ENCODE results near the gene TMEM18. TPM values are rescaled to one million over a fixed set of nuclear protein-coding genes. Genes with fewer than 3 reads are reported as not detected.

The TMEM18 gene
- 30.8 and 34.6 TPM in 2 replicates for total RNA-seq

GRCh38 chr2:677056-677958 lies at the start of gene TMEM18:
Gene TMEM18 (minus strand): TSS chr2:677406. CDS start chr2:677345, 61 bp downstream.
- Mint-ChIP-seq H3K9me3 (no peaks in the 10 kb centered on the region), H3K27me3 (no peaks in the 10 kb centered on the region), H3K4me1 (peaks cover 60% of the 10 kb centered on the region), H3K4me3 (peak within 1 kb of the TSS; percentile 91), H3K36me3 (ENCODE audit: low read depth) (peaks cover 40% of the 10 kb centered on the region), H3K27ac (peak within 1 kb of the TSS; percentile 96)
- DNase-seq (peak; percentile 99), ATAC-seq (ENCODE audit: low read depth) (peak; percentile 71)
- intact Hi-C loops (cut with micrococcal nuclease) = loop anchor here (1.0 to 5.0 kb wide), 6 partner anchors 19 to 1935 kb away; partner anchors contain the start of genes ACP1 and SH3YL1
- TF ChIP-seq, protein P1, sequence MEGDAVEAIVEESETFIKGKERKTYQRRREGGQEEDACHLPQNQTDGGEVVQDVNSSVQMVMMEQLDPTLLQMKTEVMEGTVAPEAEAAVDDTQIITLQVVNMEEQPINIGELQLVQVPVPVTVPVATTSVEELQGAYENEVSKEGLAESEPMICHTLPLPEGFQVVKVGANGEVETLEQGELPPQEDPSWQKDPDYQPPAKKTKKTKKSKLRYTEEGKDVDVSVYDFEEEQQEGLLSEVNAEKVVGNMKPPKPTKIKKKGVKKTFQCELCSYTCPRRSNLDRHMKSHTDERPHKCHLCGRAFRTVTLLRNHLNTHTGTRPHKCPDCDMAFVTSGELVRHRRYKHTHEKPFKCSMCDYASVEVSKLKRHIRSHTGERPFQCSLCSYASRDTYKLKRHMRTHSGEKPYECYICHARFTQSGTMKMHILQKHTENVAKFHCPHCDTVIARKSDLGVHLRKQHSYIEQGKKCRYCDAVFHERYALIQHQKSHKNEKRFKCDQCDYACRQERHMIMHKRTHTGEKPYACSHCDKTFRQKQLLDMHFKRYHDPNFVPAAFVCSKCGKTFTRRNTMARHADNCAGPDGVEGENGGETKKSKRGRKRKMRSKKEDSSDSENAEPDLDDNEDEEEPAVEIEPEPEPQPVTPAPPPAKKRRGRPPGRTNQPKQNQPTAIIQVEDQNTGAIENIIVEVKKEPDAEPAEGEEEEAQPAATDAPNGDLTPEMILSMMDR (IDR thresholded peaks at IDR 0.05) = no peak
- CTCF ChIA-PET = interaction anchor here (1.2 kb wide), 1 partner anchor 875 kb away, joined by 4 read pairs; no protein-coding TSS in a partner anchor
- POLR2A ChIA-PET = interaction anchor here (0.7 to 2.6 kb wide), 5 partner anchors 13 to 147 kb away, joined by 3 to 11 read pairs (median 6); no protein-coding TSS in a partner anchor

DNA sequence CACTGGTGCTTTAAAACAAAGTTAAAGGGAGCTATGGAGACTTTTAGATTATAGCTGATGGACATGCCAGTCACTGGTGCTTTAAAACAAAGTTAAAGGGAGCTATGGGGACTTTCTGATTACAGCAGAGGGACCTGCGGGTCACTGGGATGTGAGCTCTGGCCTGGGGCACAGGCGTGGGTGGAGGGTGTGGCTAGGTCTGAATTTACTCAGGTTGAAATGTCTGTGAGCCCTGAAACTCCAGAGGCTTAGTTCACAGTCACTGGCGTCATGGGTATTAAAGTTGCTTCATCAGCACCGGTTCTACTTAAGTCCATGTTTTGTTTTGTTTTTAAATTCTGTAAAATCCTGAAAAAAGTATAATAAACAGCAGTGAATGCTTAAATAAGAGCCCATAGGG lies 49.0 kb upstream of the TMEM18 start:
- Mint-ChIP-seq H3K4me3 (no peak overlapping the region), H3K27ac (no peak overlapping the region), H3K9me3 (no peaks in the 10 kb centered on the region), H3K4me1 (peaks cover 12% of the 10 kb centered on the region), H3K36me3 (ENCODE audit: low read depth) (no peaks in the 10 kb centered on the region), H3K27me3 (peaks cover 38% of the 10 kb centered on the region)
- DNase-seq (no peak), ATAC-seq (ENCODE audit: low read depth) (no peak)
- ChIA-PET CTCF (no interaction called here), POLR2A (no interaction called here)
- intact Hi-C loops (cut with micrococcal nuclease) = no loop called here
- TF ChIP-seq, protein P1 (IDR thresholded peaks at IDR 0.05) = no peak

- peaks cover 41% of the 10 kb centered on the region for H3K27me3 Mint-ChIP-seq
- no peak for ATAC-seq (ENCODE audit: low read depth)
- DNase-seq = no peak
- POLR2A ChIA-PET = no interaction called here
- intact Hi-C loops (cut with micrococcal nuclease) = no loop called here
- CTCF ChIA-PET = no interaction called here
- H3K9me3 Mint-ChIP-seq = no peaks in the 10 kb centered on the region
- peaks cover 12% of the 10 kb centered on the region for H3K4me1 Mint-ChIP-seq
- no peak overlapping the region for H3K27ac Mint-ChIP-seq
- TF ChIP-seq, protein P1 (IDR thresholded peaks at IDR 0.05) = no peak
- H3K36me3 Mint-ChIP-seq (ENCODE audit: low read depth) = no peaks in the 10 kb centered on the region
- no peak overlapping the region for H3K4me3 Mint-ChIP-seq
Measured at GRCh38 chr2:725468-725867, 48.3 kb upstream of the TMEM18 start.

GRCh38 chr2:723761-724160 lies 46.6 kb upstream of the TMEM18 start:
- TF ChIP-seq, protein P1 (IDR thresholded peaks at IDR 0.05) = no peak
- Mint-ChIP-seq H3K36me3 (ENCODE audit: low read depth) (no peaks in the 10 kb centered on the region), H3K4me3 (no peak overlapping the region), H3K27me3 (peaks cover 40% of the 10 kb centered on the region), H3K9me3 (no peaks in the 10 kb centered on the region), H3K4me1 (peaks cover 12% of the 10 kb centered on the region), H3K27ac (no peak overlapping the region)
- intact Hi-C loops (cut with micrococcal nuclease) = no loop called here
- ChIA-PET CTCF (no interaction called here), POLR2A (no interaction called here)
- ATAC-seq (ENCODE audit: low read depth) (no peak), DNase-seq (no peak)

DNA sequence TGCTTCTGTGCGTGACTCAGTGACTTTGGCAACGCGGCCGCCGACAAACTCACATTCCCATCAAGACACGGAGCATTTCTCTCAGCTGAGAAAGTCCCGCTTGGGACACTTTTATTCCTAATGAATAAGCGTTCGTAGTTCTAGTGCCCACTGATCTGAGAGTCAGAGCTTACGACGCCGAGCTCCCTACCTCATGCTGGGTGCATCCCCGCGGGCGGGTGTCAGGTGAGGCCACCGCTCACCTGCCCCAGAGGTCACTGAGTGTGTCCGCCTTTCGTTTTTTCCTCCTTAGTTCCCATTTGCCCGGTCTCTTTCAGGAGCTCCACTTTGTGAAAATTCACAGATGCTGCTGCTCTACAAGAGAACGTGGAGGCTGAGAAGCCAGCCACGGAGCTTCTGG lies 43.6 kb upstream of the TMEM18 start:
- Mint-ChIP-seq H3K27ac (no peak overlapping the region), H3K4me1 (no peaks in the 10 kb centered on the region), H3K4me3 (no peak overlapping the region), H3K36me3 (ENCODE audit: low read depth) (no peaks in the 10 kb centered on the region), H3K9me3 (no peaks in the 10 kb centered on the region), H3K27me3 (peaks cover 39% of the 10 kb centered on the region)
- no peak for ATAC-seq (ENCODE audit: low read depth)
- intact Hi-C loops (cut with micrococcal nuclease) = no loop called here
- ChIA-PET CTCF (no interaction called here), POLR2A (no interaction called here)
- TF ChIP-seq, protein P1 (IDR thresholded peaks at IDR 0.05) = no peak
- no peak for DNase-seq
